GM12873 (cell line): ENCODE measurements around the gene NINJ2.

Source experiments
- CTCF ChIP-seq: IDR thresholded peaks from 2 replicates; pipeline ENCODE4 v1.5.1; 2012; ENCODE audit warnings: low read depth, mild to moderate bottlenecking, moderate library complexity, low read length, control low read depth; ENCODE audit not compliant: insufficient read depth; ENCODE audit errors: missing control alignments

Gene NINJ2

GRCh38 chr12:553216-554000 is 109.8 kb downstream of the NINJ2 start:
- TF ChIP-seq CTCF = no peak

- TF ChIP-seq CTCF = no peak
Measured at GRCh38 chr12:552466-552865, 110.8 kb downstream of the NINJ2 start.

- TF ChIP-seq CTCF = no peak
Measured at GRCh38 chr12:550473-551260, 112.6 kb downstream of the NINJ2 start.

- TF ChIP-seq CTCF = no peak
Measured at GRCh38 chr12:549476-550082, 113.7 kb downstream of the NINJ2 start.

- no peak for TF ChIP-seq CTCF
Measured at GRCh38 chr12:547883-548470, 115.3 kb downstream of the NINJ2 start.

- TF ChIP-seq CTCF = peak; percentile 95
Measured at GRCh38 chr12:546920-547845, 116.1 kb downstream of the NINJ2 start.
